Left cardiac atrium (tissue), 4 donors: Measurements from ENCODE around the gene GPR183. TPM values are rescaled to one million over a fixed set of nuclear protein-coding genes. Genes with fewer than 3 reads are reported as not detected.

ENCODE experiments used
- ATAC-seq, 2 donors: fragments of 200-7000 bp; cut with Tn5 transposase; one replicate each; pipeline ENCODE4 v1.9.1; 2020; ENCODE audit warnings: mild to moderate bottlenecking in 2 of 2, moderate library complexity in 2 of 2
- DNase-seq: peaks from one replicate; pipeline ENCODE4 v3.0.0-alpha.2; 2020
- intact Hi-C, 2 donors: fragments of 100-400 bp; cut with DNase I; formaldehyde crosslinking; loops; one replicate each; pipeline versions ENCODE4 v1.14.1 to v1.15.1; 2022 to 2023
- total RNA-seq, 2 donors: library from RNA; stranded (reverse); fragmentation: NEBNext Ultra II Directional; extraction: Animal tissue kit (Norgen Biotek cat#: 25700); gene quantifications; one replicate each; pipeline ENCODE4 v1.2.1, GENCODE V29; 2021
- donor health status: DM: no; HTN: yes; CAD: no.
- donor health status: DM: no; HTN: yes; CAD: no; lungs with severe emphysema.
- donor health status: DM: yes; HTN: yes; CAD: no.
- donor health status: Dilated cardiomyopathy.

Gene GPR183
- total RNA-seq, 2 donors from 2014 or later: 6.0 to 14.8 TPM

DNA sequence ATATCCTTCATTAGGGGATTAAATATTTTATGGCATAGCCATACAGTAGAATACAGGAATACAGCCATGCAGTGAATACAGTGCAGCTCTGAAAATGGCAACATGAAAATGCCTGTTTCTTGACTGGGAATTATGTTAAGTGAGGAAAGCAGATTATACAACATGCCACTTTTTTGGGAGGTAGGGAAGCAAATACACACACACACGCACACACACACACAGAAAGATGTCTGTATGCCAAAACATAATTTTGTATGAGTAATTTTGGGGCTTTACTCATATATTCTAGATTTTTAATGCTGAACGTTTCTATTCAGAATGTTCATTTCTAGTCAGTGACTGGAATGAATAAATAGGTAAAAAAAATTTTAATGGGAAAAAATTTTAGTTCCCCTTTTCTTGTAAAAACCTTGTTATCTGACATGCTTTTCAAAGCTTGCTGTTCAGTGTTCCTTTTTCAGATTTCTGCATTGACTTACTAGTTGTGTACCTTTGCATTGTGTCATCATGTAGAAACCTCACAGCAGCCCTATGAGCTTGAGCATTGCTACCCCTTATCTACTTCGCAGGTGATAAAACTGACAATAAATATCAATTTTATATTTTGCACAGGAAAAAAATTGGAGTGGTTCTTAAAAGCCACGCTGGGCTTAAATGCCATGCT lies 7.8 kb downstream of the GPR183 start:
- DNase-seq: no peak
- intact Hi-C loops: no loop called here
- no peak for ATAC-seq

DNA sequence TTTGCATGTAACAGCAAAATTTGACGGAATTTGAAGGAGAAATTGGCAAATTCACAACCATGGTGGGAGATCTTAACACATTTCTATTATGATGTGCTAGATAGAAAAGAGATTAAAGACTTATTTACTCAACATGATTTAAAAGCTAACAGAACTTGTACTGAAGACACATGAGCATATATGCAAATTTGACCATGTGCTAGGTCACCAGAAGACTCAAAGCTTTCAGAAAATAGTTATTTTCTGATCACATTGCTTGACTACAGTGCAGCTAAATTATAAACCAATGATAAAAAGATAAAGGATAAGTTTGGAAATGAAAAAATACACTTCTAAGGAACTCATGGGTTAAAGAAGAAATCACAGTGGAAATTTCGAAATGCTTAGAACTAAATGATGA lies 9.1 kb downstream of the GPR183 start:
- intact Hi-C loops: no loop called here
- no peak for ATAC-seq

DNA sequence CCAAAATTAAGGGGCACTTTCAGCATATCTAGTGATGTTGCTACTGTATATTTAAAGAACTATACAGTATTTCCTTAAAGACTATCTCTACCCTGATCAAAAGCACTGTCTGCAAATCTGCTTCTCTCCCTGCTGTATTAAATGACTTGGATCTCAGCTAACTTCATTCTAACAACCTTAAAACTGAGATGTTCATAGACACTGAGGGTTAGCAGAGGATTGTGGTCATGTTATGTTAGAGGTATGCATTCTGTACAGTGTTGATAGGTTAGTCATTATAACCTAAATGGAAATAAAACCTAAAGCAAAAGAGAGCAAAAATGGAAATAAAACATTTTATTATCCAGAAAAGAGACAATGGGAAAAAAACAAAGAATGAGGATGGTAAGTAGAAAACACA lies 9.9 kb downstream of the GPR183 start:
- ATAC-seq: no peak
- intact Hi-C loops: no loop called here
- no peak for DNase-seq

More for the DNA sequence above, 9.1 kb downstream of the GPR183 start:
- no peak for DNase-seq

DNA sequence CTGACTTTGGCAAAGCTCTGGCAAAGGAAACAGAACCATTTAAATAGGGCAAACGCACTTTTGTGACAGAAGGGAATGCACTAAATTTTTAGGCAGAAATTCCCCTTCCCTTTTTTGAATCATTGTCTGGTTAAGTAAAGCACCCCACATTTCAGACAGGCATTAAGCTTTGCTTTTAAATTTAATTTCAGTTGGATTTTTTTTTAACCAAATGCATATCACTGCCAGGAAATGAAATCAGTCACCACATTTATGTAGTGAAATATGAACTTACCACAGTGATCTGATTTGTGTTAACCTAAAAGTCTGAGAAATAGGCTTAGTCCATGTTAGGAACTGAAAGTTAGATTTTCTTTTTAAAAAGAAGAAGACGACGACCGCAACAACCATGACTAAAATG lies 10.8 kb downstream of the GPR183 start:
- no peak for DNase-seq
- intact Hi-C loops: no loop called here
- no peak for ATAC-seq

DNA sequence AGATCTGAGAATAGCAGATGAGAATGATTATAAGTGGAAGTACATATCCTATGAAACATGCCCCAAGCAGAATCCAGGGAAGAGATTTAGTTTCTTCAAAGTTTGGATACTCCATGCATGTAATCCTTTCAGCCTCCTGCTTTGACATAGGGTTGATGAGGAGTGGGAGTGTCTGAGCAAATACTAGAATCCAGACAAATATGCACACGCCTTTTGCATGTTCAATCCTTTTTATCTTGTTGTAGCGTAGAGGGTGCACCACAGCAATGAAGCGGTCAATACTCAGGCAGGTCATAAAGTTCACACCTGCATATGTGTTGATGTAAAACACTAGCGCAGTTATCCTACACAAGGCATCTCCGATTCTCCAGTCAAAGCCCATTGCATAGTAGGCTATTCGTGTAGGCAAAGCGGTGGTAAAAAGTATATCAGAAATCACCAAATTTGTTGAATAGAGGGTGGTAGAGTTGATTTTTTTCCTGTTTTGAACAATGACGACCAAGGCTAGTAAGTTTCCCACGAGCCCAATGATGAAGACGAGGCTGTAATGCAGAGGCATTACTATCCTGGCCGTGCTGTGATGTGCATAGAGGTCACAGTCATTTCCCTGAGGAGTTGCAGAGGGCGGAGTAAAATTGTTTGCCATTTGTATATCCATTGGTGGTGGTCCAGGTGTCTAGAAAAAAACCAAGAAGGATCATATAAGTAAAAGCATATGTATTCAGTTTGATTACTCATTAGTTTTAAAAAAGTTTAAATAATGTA lies 11.5 kb downstream of the GPR183 start:
- intact Hi-C loops: no loop called here
- ATAC-seq (no peak), DNase-seq (no peak)

DNA sequence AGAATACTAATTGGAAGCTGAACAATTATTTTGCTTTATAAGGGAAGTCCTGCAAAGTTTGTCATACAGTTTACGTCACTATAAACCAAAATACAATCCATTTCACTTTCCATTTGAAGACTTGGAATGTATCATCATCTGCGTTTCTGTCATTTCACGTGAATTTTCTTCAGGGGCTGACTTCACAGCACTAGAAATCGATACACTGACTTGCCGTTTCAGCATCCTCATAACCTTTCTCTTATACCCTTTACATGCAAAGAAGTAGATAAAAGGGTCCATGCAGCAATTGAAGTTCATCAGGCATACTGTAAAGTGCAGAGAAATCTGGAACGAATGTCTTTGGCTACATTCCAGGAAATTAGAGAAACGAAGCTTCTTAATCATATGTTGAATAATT lies 12.2 kb downstream of the GPR183 start:
- intact Hi-C loops: no loop called here
- DNase-seq (no peak), ATAC-seq (no peak)

GRCh38 chr13:99294198-99294597 lies 13.0 kb downstream of the GPR183 start:
- no peak for DNase-seq
- ATAC-seq: no peak
- intact Hi-C loops: no loop called here

DNA sequence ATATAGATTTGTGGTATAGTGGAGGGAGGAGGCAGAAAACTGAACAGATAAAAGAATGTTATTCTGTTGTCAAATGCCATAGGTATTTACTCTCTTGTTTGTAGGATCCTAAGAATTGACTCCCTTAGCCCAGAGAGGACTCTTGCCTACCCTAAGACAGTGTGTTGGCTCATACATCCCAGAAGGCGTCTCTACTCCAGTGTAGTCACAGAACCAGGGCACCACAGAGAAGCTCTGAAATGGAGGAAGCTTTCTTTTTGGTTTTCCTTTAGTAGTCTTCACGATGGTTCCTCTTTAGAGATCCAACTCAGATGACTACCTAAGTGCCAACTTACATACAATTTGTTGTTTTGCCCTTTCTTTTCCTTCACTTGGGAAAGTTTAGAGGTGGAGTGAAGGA lies 14.0 kb downstream of the GPR183 start:
- intact Hi-C loops: no loop called here
- DNase-seq (no peak), ATAC-seq (peak in 1 of 2 donors; percentile 42)

- intact Hi-C loops: no loop called here
- DNase-seq: no peak
- ATAC-seq: no peak
These were observed 16.3 kb downstream of the GPR183 start for GRCh38 chr13:99290894-99291293.

DNA sequence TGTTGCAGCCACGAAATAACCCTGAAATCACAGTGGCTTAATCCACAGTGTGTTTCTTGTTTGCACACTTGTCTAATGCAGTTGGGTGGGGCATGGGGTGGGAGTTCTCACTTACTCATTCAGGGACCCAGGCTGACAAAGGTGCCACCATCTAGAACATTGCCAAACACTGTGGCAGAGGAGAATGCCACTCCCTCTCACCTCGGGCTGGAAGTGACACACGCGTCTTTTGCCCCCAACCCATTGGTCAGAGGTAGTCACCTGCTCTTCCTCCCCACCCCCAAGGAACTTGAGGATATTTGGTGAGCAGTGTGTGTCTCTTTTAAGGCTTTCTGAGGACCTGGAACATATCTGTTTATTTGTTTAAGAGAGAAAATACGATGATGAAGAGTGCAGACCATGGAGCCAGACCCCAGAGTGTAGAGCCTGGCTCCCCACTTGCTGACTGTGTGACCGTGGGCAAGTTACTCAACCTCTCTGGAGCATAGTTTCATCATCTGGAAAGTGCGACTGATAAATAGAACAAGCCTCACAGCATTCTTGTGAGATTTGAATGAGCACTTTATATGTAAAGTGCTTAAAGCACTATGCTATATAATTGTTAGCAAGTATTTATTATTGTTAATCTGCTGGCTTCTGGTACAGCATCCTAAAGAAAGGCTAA lies 17.4 kb downstream of the GPR183 start:
- no peak for ATAC-seq
- no peak for DNase-seq
- intact Hi-C loops: loop anchor here in 1 of 2 donors (5.0 kb wide), 1 partner anchor 92 kb away; no protein-coding TSS in a partner anchor

DNA sequence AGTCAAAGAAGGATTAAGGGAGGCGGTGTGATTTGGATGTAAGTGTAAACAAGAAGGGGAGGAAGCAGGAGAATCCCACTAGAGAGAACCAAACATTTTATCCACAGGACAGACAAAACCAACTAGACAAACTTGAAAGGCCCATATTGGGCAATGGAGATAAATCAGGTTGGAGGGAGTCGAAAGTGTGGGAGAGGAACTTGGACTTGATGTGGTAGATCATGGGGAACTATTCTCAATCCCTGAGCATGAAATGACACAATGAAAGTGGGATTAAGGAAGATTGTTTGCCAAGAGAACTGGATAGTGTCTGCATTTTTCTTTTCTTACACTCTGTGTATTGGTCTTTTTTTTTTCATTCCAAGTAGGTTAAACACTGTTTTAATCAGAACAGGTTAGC lies 17.9 kb downstream of the GPR183 start:
- intact Hi-C loops: loop anchor here in 1 of 2 donors (5.0 kb wide), 1 partner anchor 93 kb away; no protein-coding TSS in a partner anchor
- DNase-seq (no peak), ATAC-seq (no peak)

GRCh38 chr13:99288089-99288488 lies 19.1 kb downstream of the GPR183 start:
- intact Hi-C loops: loop anchor here in 1 of 2 donors (5.0 kb wide), 1 partner anchor 94 kb away; no protein-coding TSS in a partner anchor
- no peak for DNase-seq
- ATAC-seq: peak in 1 of 2 donors; percentile 41

DNA sequence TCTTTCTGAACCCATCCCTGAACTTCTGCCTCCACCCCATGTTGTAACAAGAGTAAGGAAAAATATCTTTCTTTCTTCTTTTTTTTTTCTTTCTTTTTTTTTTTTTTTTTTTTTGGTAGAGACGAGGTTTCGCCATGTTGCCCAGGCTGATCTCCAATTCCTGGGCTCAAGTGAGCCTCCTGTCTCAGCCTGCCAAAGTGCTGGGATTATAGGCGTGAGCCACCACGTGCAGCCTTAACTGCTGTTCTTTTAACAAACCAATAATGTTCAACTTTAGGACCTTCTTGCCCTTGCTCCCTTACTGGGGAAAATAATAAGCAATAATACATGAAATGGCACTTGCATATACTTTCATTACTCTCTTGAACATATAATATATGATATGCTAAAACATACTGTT lies 19.6 kb downstream of the GPR183 start:
- ATAC-seq (peak in 1 of 2 donors; percentile 55), DNase-seq (no peak)
- intact Hi-C loops: loop anchor here in 1 of 2 donors (5.0 kb wide), 1 partner anchor 95 kb away; no protein-coding TSS in a partner anchor

GRCh38 chr13:99285432-99286182 lies 21.6 kb downstream of the GPR183 start:
- intact Hi-C loops: loop anchor here in 1 of 2 donors (5.0 kb wide), 1 partner anchor 97 kb away; no protein-coding TSS in a partner anchor
- DNase-seq (no peak), ATAC-seq (peak; percentile 57 to 58)

GRCh38 chr13:99282264-99283231 lies 24.7 kb downstream of the GPR183 start:
- intact Hi-C loops: no loop called here
- DNase-seq: no peak
- ATAC-seq: no peak

GRCh38 chr13:99281811-99282263 lies 25.4 kb downstream of the GPR183 start:
- intact Hi-C loops: no loop called here
- DNase-seq: peak; percentile 63
- ATAC-seq: peak; percentile 77 to 82

DNA sequence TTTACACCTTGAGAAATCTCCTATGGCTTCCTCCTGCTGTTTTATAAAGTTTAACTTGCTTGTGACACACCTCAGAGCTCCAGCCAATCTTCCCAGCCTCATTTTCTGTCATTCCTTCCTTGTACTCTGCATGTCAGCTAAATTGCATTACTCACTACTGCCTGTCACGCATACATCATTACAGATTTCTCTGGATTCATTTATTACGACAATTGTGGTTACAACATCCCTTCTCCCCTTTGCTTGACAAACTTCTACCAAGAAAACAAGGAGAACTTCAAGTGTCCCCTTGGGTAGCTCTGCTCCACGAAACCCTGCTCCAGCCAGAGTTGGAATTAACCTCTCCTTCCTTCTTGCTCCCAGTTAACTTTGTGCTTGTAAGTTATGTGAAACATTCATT lies 27.0 kb downstream of the GPR183 start:
- intact Hi-C loops: no loop called here
- ATAC-seq (peak in 1 of 2 donors; percentile 32), DNase-seq (no peak)

GRCh38 chr13:99279637-99280036 lies 27.6 kb downstream of the GPR183 start:
- DNase-seq: no peak
- intact Hi-C loops: no loop called here
- no peak for ATAC-seq
